ENCODE results near the gene UBE2E3.

- TF ChIP-seq CTCF (IDR thresholded peaks at IDR 0.05 in 4 of 5, conservative IDR thresholded peaks at IDR 0.05 in 1 of 5) = peak; percentile 37 to 76 (median 69)
- no peak for TF ChIP-seq POLR2A (IDR thresholded peaks at IDR 0.05)
Observed at GRCh38 chr2:181058378-181059269, 78.2 kb downstream of the UBE2E3 start.

Measured in gastrocnemius medialis (tissue), 4 donors.